Measurements from ENCODE around the gene EHD1.

DNA sequence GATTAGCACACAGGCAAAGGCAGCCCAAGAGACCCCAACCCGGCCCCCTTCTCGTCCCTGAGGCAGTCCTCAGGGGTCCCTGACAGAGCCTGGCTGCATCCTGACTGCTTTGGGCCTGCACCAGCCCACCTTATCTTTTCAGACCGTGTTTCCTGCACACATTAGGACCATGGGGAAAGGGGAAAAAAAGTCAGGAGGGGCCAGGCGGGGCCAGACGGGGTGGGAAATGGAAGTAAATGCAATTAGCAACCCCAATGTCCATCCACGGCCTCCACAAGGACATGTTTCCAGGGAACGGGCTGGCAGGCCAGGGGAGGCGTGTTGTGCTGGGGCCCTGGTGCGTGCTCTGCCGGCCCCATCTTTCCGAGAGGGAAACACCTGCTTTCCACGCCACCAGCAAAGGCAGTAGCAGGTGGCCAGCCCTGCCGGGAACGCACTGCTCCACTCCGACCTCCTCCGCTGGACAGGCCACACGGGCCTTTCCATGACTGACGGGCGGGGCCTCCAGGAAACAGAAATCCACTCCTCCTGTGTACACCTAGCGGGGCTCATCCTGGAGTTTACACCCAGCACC is 7.4 kb downstream of the EHD1 start:
- TF ChIP-seq, protein P1, sequence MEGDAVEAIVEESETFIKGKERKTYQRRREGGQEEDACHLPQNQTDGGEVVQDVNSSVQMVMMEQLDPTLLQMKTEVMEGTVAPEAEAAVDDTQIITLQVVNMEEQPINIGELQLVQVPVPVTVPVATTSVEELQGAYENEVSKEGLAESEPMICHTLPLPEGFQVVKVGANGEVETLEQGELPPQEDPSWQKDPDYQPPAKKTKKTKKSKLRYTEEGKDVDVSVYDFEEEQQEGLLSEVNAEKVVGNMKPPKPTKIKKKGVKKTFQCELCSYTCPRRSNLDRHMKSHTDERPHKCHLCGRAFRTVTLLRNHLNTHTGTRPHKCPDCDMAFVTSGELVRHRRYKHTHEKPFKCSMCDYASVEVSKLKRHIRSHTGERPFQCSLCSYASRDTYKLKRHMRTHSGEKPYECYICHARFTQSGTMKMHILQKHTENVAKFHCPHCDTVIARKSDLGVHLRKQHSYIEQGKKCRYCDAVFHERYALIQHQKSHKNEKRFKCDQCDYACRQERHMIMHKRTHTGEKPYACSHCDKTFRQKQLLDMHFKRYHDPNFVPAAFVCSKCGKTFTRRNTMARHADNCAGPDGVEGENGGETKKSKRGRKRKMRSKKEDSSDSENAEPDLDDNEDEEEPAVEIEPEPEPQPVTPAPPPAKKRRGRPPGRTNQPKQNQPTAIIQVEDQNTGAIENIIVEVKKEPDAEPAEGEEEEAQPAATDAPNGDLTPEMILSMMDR (IDR thresholded peaks at IDR 0.05): no peak
- TF ChIP-seq POLR2A (IDR thresholded peaks at IDR 0.05): no peak

All from body of pancreas (tissue), 4 donors.